GM12873 (cell line): ENCODE measurements around the gene STK33.

ENCODE experiments used
- TF ChIP-seq, protein P1 (sequence below): IDR thresholded peaks from 2 replicates; pipeline ENCODE4 v1.5.1; 2012; ENCODE audit warnings: low read depth, mild to moderate bottlenecking, moderate library complexity, low read length, control low read depth; ENCODE audit not compliant: insufficient read depth; ENCODE audit errors: missing control alignments

Gene STK33

DNA sequence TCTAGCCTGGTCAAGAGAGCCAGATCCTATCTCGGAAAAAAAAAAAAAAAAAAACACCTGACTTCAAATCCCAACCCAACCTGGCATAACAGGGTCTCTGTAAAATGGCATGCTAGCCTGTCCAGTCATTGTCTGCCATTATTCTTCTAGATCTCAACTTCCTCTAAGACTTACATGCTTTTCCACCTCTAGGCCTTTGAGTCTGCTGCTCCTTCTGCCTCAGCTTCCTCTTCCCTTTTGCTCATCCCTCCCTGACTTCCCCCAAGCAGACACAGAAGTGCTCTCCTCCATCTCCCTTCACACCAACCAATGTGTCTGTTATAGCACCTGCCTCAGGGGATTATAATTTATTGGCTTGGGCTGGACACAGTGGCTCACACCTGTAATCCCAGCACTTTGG is 7.8 kb downstream of the STK33 start:
- TF ChIP-seq, protein P1, sequence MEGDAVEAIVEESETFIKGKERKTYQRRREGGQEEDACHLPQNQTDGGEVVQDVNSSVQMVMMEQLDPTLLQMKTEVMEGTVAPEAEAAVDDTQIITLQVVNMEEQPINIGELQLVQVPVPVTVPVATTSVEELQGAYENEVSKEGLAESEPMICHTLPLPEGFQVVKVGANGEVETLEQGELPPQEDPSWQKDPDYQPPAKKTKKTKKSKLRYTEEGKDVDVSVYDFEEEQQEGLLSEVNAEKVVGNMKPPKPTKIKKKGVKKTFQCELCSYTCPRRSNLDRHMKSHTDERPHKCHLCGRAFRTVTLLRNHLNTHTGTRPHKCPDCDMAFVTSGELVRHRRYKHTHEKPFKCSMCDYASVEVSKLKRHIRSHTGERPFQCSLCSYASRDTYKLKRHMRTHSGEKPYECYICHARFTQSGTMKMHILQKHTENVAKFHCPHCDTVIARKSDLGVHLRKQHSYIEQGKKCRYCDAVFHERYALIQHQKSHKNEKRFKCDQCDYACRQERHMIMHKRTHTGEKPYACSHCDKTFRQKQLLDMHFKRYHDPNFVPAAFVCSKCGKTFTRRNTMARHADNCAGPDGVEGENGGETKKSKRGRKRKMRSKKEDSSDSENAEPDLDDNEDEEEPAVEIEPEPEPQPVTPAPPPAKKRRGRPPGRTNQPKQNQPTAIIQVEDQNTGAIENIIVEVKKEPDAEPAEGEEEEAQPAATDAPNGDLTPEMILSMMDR, result no peak

DNA sequence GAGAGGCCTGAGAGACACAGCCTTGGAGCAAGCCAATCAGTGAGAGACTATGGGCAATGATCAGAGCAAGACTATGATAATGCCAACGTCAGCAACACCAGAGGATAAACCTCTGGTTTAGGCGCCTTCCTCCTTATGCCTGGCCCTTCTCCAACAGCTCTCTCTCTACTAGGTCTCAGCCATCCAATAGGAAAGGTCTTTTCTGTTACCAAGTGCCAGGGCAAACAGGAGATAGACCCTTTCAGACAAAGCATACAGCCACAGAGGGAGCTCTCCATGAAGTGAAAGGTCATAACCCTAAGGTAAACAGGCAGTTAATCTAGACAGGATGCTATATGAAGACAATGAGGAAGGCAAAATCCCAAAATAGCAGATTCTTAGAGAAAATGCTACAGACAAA is 9.5 kb downstream of the STK33 start:
- TF ChIP-seq, protein P1, result no peak

GRCh38 chr11:8584082-8584481 is 9.9 kb downstream of the STK33 start:
- TF ChIP-seq, protein P1, result no peak

DNA sequence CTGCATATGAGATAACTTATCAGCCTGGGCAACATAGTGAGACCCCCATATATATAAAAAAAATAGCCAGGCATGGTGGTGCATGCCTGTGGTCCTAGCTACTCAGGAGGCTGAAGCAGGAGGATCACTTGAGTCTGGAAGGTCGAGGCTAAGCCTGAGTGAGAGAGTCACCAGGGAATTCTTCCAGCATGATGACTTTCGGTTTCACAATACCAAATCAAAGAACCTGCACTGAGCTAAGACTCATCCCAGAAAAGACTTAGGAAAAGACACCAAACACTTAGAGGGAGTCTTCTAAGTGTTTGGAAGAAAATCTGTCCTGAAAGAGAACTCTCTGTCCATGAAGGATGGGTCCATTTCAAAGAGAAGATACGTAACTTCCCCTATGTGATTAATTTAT is 12.7 kb downstream of the STK33 start:
- TF ChIP-seq, protein P1, result no peak

GRCh38 chr11:8577791-8578581 is 16.0 kb downstream of the STK33 start:
- TF ChIP-seq, protein P1, result no peak

GRCh38 chr11:8574798-8575197 is 19.2 kb downstream of the STK33 start:
- TF ChIP-seq, protein P1, result no peak

- TF ChIP-seq, protein P1, result no peak
Measured at GRCh38 chr11:8573777-8574176, 20.3 kb downstream of the STK33 start.
